UCSD-AML1 (cell line): ENCODE data around the gene ZNF287.
"Not testable (repeated sequence)": the region's sequence is repeated elsewhere in the genome, so short reads cannot be mapped to it uniquely, and the experiment has no call there.

Experiments used
- DNase-seq: peaks from one replicate; lab custom pipeline; 2025; ENCODE audit not compliant: unreplicated experiment; lab: John Stamatoyannopoulos, UW

The ZNF287 gene

DNA sequence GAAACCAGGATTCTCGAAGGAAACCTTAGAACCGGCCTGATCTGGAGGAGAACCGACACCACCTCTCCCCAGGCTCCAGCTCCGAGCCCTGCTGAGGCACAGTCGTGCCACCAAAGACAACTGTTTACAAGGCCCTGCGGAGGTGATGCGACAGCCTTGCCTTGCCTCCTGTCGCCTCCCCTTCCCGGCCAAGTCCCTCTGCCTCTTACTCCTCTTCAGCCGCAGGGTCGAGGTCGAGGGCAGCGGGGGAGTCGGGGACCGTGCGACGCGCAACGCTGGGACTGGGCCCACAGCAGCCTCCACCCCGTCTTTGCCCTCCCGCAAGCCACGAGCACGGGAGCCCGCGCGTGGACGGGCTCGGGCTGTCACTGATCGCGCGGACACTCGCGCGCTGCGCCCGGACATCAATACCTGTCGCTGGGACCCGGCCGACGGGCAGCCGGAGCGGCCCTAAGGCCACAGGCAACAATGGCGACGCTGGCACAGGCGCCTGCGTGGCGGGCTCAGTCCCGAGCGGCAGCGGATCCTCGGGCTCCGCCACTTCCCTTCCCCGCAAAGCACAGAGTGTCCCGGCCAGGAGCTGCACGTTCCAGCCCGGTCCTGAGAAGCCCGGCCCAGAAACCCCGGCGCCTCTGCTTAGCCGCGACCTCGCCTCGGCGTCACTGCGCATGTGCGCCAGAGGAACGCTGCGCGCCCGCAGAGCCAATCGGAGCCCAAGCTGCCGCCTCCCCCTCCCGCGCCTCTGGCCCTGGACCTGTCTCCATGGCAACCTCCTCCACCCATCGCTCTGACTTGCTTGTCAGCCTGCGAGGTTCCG, at the start of gene ZNF287:
ZNF287 (minus strand) TSS at position 664 of the 817 bp plus-strand sequence. CDS start 1,473 bp downstream, outside the sequence.
- no peak for DNase-seq

DNA sequence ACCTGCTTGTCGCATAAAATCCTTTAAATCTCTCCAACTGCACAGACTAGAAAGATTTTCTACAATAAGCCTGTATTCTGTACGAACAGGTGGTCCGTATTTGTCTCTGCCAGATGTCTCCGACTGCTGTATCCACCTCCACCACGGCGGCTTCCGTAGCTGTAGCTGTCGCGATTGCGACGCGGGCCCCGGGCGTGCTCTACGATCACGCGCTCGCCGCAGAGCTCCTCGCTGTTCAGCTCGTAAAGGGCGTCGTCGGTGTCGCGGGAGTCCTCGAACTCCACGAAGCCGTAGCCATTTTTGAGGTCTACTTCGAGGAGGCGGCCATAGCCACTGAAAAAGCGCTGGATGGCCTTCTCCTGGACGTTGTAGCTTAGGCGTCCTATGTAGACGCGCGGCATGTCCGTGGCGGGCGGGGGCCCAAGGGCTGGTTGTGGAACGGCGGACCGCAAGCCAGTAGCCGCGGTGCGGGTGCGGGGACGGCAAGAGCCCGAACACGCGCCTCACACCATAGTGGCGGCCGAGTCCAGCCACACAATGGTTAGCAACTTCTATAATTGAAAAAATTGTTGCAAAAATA, 48.6 kb upstream of the ZNF287 start:
- no peak for DNase-seq

GRCh38 chr17:16599537-16599936, 30.5 kb upstream of the ZNF287 start:
- DNase-seq: no peak

- DNase-seq: no peak
Observed at GRCh38 chr17:16593356-16594102, 24.5 kb upstream of the ZNF287 start.

- peak; percentile 87 for DNase-seq
Observed at GRCh38 chr17:16589097-16589969, 20.3 kb upstream of the ZNF287 start.

- DNase-seq: no peak
Observed at GRCh38 chr17:16585796-16586195, 16.8 kb upstream of the ZNF287 start.

- DNase-seq: peak; percentile 78
Observed at GRCh38 chr17:16584273-16584995, 15.4 kb upstream of the ZNF287 start.

DNA sequence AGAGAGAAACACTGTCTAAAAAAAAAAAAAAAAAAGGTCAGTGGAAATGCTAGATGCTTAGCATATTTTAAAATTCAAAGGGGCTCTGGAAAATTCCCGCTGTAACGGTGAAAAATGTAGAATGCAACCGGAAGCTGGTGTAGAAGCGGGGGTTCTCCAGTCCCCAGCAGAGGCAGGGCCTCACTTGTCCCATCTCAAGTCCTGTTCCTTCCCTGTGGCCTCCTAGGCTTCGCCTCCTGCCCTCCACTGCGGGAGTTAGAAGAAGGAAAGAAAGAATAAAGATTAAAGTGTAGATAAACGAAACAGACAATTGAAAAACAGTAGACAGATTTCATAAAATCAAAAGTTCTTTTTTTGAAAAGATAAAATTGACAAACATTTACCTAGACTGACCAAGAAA, 14.8 kb upstream of the ZNF287 start:
- no peak for DNase-seq

GRCh38 chr17:16573466-16573865, 4.5 kb upstream of the ZNF287 start:
- DNase-seq: no peak

GRCh38 chr17:16569358-16569712, 331 bp upstream of the ZNF287 start:
- DNase-seq: no peak

DNA sequence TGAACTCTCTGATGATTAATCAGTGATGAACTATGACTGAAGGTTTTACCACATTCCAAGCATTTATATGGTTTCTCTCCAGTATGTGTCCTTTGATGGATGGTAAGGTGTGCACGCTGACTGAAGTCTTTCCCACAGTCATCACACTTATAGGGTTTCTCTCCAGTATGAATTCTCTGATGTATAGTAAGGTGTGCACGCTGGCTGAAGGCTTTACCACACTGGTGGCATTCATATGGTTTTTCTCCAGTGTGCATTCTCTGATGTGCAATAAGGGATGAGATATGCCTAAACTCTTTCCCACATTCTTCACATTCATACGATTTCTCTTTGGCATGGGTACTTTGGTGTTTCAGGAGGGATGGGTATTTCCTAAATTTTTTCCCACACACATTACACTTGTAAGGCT, 16.4 kb downstream of the ZNF287 start:
- no peak for DNase-seq

- no peak for DNase-seq
Observed at GRCh38 chr17:16551878-16552636, 16.9 kb downstream of the ZNF287 start.

- no peak for DNase-seq
Observed at GRCh38 chr17:16537130-16537458, 31.9 kb downstream of the ZNF287 start.

GRCh38 chr17:16534236-16534635, 34.8 kb downstream of the ZNF287 start:
- DNase-seq: no peak

DNA sequence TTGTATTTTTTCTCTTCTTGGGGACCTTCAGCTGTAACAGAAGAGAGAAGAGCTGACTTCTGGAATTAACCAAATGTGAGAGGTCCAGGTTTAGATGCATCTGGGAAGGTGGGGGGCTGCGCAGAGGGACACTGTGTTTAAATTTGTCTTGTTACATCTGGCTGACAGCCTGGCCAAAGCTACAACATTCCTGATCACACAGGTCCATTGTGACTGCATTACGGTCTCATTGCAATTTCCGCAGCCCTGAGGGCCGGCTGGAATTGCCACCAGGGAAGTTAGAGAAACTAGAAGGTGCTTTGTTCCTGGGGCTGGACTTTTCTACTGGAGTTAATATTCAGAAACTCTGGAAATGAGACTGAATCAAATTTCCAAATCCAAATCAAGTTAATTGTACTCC, 39.1 kb downstream of the ZNF287 start:
- DNase-seq: no peak

- no peak for DNase-seq
Observed at GRCh38 chr17:16527298-16527697, 41.7 kb downstream of the ZNF287 start.

DNA sequence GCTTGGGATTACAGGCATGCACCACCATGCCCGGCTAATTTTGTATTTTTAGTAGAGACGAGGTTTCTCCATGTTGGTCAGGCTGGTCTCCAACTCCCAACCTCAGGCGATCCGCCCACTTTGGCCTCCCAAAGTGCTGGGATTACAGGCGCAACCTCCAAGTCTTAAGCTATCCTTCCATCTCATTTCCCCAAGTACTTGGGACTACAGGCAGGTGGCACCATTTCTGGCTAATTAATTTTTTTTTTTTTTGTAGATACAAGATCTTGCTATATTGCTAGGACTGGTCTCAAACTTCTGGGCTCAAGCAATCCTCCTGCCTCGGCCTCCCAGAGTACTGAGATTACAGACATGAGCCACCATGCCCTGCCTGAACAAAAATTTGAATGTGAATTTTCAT, 43.4 kb downstream of the ZNF287 start:
- DNase-seq: not testable (repeated sequence)

DNA sequence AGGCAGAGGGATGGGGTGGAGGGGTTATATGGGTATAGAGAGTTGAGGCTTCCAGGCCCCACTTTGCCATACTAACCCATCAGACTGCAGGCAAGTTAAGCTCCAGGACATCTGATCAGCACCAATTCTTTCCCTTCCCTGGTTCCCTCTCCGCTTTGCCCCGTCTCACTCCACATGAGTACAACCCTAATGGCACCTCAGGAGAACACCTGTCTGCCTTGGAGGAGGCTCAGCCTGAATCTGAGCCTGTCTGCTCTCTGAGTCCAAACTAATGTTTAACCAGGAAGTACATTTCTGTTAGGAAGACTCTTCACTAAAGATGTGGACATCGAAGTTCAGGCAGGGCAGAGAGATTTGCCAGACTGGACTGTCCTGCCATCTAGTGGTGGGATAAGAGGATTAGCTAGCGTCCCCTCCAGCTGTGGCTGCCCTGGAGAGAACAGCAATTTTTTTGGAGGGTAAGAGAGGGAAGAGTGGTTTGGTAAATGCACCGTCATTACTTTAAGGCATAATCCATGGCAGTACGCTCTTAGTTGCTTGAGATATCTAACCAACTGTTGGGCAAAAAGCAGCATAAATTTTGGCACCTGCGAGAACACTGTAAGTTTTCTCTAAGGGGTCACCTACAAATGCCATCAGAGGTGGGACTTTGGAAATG, 47.8 kb downstream of the ZNF287 start:
- peak; percentile 60 for DNase-seq

DNA sequence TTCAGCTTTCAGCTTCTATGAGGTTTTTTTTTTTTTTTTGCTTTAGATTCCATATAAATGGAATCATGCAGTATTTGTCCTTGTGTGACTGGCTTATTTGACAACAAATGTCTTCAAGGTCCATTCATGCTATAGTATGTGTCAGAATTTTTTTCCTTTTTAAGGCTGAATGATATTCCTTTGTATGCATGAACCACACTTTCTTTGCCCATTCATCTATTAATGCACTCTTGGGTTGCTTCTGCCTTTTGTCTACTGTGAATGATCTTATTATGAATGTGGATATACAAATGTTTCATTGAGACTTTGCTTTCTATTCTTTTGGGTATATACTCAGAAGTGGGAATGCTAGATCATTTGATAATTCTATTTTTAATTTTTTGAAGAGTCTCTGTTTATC, 50.0 kb downstream of the ZNF287 start:
- DNase-seq: no peak
